Fibroblast of lung (primary cell): Measurements from ENCODE around the gene TMEM134. TPM values are rescaled to one million over a fixed set of nuclear protein-coding genes. Genes with fewer than 3 reads are reported as not detected.

Source experiments
- DNase-seq, 2 donors: peaks; one replicate each; pipeline versions ENCODE4 v3.0.0 to v3.0.0-alpha.2; 2010; ENCODE audit warnings: low read depth in 2 of 2
- H2AFZ ChIP-seq: 2 replicates; pipeline ENCODE4 v1.5.1; 2012; ENCODE audit warnings: low read length, control low read depth, inconsistent platforms
- H3K27ac ChIP-seq: 2 replicates; pipeline ENCODE4 v1.5.1; 2011; ENCODE audit warnings: low read length, control low read depth; ENCODE audit not compliant: insufficient read depth
- H3K27me3 ChIP-seq: 2 replicates; pipeline ENCODE4 v1.5.1; 2011; ENCODE audit warnings: mild to moderate bottlenecking, low read length; ENCODE audit not compliant: control insufficient read depth, insufficient read depth
- H3K36me3 ChIP-seq: 2 replicates; pipeline ENCODE4 v1.5.1; 2011; ENCODE audit warnings: low read length; ENCODE audit not compliant: control insufficient read depth, insufficient read depth
- H3K4me1 ChIP-seq: 2 replicates; pipeline ENCODE4 v1.5.1; 2011; ENCODE audit warnings: low read length; ENCODE audit not compliant: control insufficient read depth, insufficient read depth; ENCODE audit errors: extremely low read depth
- H3K4me2 ChIP-seq: 2 replicates; pipeline ENCODE4 v1.5.1; 2011; ENCODE audit warnings: low read length, control low read depth; ENCODE audit not compliant: insufficient read depth; ENCODE audit errors: extremely low read depth
- H3K4me3 ChIP-seq, 4 experiments: fragments of 200-600 bp in 1 of 4; sonication (generic) in 1 of 4; replicated peaks in 1 of 4; 2 replicates each; pipeline ENCODE4 v1.5.1; 2011 to 2016; ENCODE audit warnings: low read length in 4 of 4, low read depth in 3 of 4, mild to moderate bottlenecking in 3 of 4, control low read depth in 2 of 4, inconsistent platforms in 1 of 4, mixed read lengths in 1 of 4; ENCODE audit not compliant: insufficient read depth in 1 of 4; ENCODE audit errors: control extremely low read depth in 1 of 4
- H3K79me2 ChIP-seq: 2 replicates; pipeline ENCODE4 v1.5.1; 2012; ENCODE audit warnings: mild to moderate bottlenecking, low read length, inconsistent platforms; ENCODE audit not compliant: control insufficient read depth, insufficient read depth
- H3K9ac ChIP-seq: 2 replicates; pipeline ENCODE4 v1.5.1; 2011; ENCODE audit warnings: mild to moderate bottlenecking, low read length, control low read depth; ENCODE audit not compliant: insufficient read depth
- H3K9me3 ChIP-seq: 2 replicates; pipeline ENCODE4 v1.5.1; 2012; ENCODE audit warnings: low read depth, low read length; ENCODE audit not compliant: control insufficient read depth, insufficient read depth
- H4K20me1 ChIP-seq: 2 replicates; pipeline ENCODE4 v1.5.1; 2011; ENCODE audit warnings: low read length; ENCODE audit not compliant: control insufficient read depth, insufficient read depth; ENCODE audit errors: extremely low read depth
- CTCF ChIP-seq, 2 donors: IDR thresholded peaks in 1 of 2; conservative IDR thresholded peaks in 1 of 2; 1 replicate in 1 of 2; 2 replicates in 1 of 2; pipeline ENCODE4 v1.5.1; 2011 to 2012; ENCODE audit warnings: low read length in 2 of 2, control low read depth in 1 of 2, inconsistent platforms in 1 of 2, low read depth in 1 of 2, mild to moderate bottlenecking in 1 of 2
- EZH2 ChIP-seq: IDR thresholded peaks from 2 replicates; pipeline ENCODE4 v1.5.1; 2012; ENCODE audit warnings: low read length, control low read depth, mild to moderate bottlenecking; ENCODE audit errors: missing control alignments
- polyA plus RNA-seq, 2 donors: library from polyadenylated mRNA; depleted of rRNA in 1 of 2; stranded (reverse) in 1 of 2; unstranded in 1 of 2; fragments of >200 nt; gene quantifications; 2 replicates each; pipeline ENCODE4 v1.2.1, GENCODE V29; 2011 to 2012; ENCODE audit warnings: missing spikeins in 1 of 2
- total RNA-seq: library from RNA; depleted of rRNA; stranded (reverse); fragments of >200 nt; gene quantifications from 2 replicates; pipeline ENCODE4 v1.2.1, GENCODE V29; 2014

TMEM134 gene
- total and polyA plus RNA-seq, 2 donors (not counting 1 experiment from before 2014, with no cell fraction given) = 11.2 to 22.0 TPM

- TF ChIP-seq EZH2 = no peak
- TF ChIP-seq CTCF (conservative IDR thresholded peaks at IDR 0.05 in 1 of 2, IDR thresholded peaks at IDR 0.05 in 1 of 2; ENCODE audit: low read depth in 1 of 2, low read length in 2 of 2) = no peak
- Histone ChIP-seq H3K36me3 (no peaks in the 10 kb centered on the region), H3K9me3 (no peaks in the 10 kb centered on the region), H3K27ac (no peak overlapping the region), H3K9ac (no peak overlapping the region), H3K4me1 (peaks cover 6% of the 10 kb centered on the region), H3K4me3 (no peak overlapping the region), H3K79me2 (no peaks in the 10 kb centered on the region), H4K20me1 (no peaks in the 10 kb centered on the region), H3K27me3 (no peaks in the 10 kb centered on the region), H3K4me2 (no peak overlapping the region), H2AFZ (no peak overlapping the region)
- DNase-seq = no peak
Measured at GRCh38 chr11:67470337-67471002, 1.4 kb upstream of the TMEM134 start.

GRCh38 chr11:67469508-67469811 lies 409 bp upstream of the TMEM134 start:
- Histone ChIP-seq H3K9me3 (no peaks in the 10 kb centered on the region), H3K79me2 (no peaks in the 10 kb centered on the region), H3K4me1 (peaks cover 6% of the 10 kb centered on the region), H3K9ac (peak overlapping the region; percentile 62), H3K4me2 (peak overlapping the region; percentile 79), H3K36me3 (no peaks in the 10 kb centered on the region), H4K20me1 (no peaks in the 10 kb centered on the region), H2AFZ (peak overlapping the region; percentile 92), H3K27ac (peak overlapping the region; percentile 66), H3K4me3 (peak overlapping the region; percentile 64 to 83 (median 70)), H3K27me3 (no peaks in the 10 kb centered on the region)
- DNase-seq = no peak
- TF ChIP-seq EZH2 (no peak), CTCF (conservative IDR thresholded peaks at IDR 0.05 in 1 of 2, IDR thresholded peaks at IDR 0.05 in 1 of 2; ENCODE audit: low read depth in 1 of 2, low read length in 2 of 2) (no peak)

GRCh38 chr11:67468456-67468758 lies 644 bp downstream of the TMEM134 start:
- peak overlapping the region; percentile 73 for H3K27ac ChIP-seq

More at GRCh38 chr11:67468456-67468758, 644 bp downstream of the TMEM134 start:
- H3K4me2 ChIP-seq = peak overlapping the region; percentile 75
- H4K20me1 ChIP-seq = no peaks in the 10 kb centered on the region
- peak overlapping the region; percentile 79 for H3K9ac ChIP-seq
- H3K27me3 ChIP-seq = no peaks in the 10 kb centered on the region
- H2AFZ ChIP-seq = no peak overlapping the region
- no peaks in the 10 kb centered on the region for H3K36me3 ChIP-seq
- peaks cover 6% of the 10 kb centered on the region for H3K4me1 ChIP-seq
- H3K4me3 ChIP-seq = peak overlapping the region; percentile 58 to 91 (median 78)
- no peaks in the 10 kb centered on the region for H3K9me3 ChIP-seq
- TF ChIP-seq EZH2 (no peak), CTCF (conservative IDR thresholded peaks at IDR 0.05 in 1 of 2, IDR thresholded peaks at IDR 0.05 in 1 of 2; ENCODE audit: low read depth in 1 of 2, low read length in 2 of 2) (no peak)
- no peak for DNase-seq
- no peaks in the 10 kb centered on the region for H3K79me2 ChIP-seq
